Sciatic nerve (tissue), 2 donors: ENCODE results near the gene SEMA6C. TPM values are rescaled to one million over a fixed set of nuclear protein-coding genes. Genes with fewer than 3 reads are reported as not detected.
"Not testable (repeated sequence)": the region's sequence is repeated elsewhere in the genome, so short reads cannot be mapped to it uniquely, and the experiment has no call there.

Experiments
- ATAC-seq: fragments of 200-7000 bp; cut with Tn5 transposase; one replicate; pipeline ENCODE4 v1.9.1; 2020; ENCODE audit warnings: mild to moderate bottlenecking, moderate library complexity
- DNase-seq: peaks from one replicate; pipeline ENCODE4 v3.0.0-alpha.2; 2020; ENCODE audit warnings: low spot score
- intact Hi-C: fragments of 100-400 bp; cut with DNase I; formaldehyde crosslinking; loops from one replicate; pipeline ENCODE4 v1.14.2; 2022
- total RNA-seq: library from RNA; stranded (reverse); fragmentation: NEBNext Ultra II Directional; extraction: Animal tissue kit (Norgen Biotek cat#: 25700); gene quantifications from one replicate; pipeline ENCODE4 v1.2.1, GENCODE V29; 2021
- donor health status: DM: no; HTN: no; CAD: no.
- donor health status: DM: no; HTN: no; CAD: no.

SEMA6C gene
- total RNA-seq, 1 donor from 2014 or later, result 33.5 TPM

- intact Hi-C loops, result no loop called here
- DNase-seq, result no peak
- no peak for ATAC-seq
Measured at GRCh38 chr1:151134396-151134795, 12.0 kb downstream of the SEMA6C start.

GRCh38 chr1:151133018-151133806, 13.2 kb downstream of the SEMA6C start:
- DNase-seq, result no peak
- intact Hi-C loops, result no loop called here
- ATAC-seq, result no peak

GRCh38 chr1:151132335-151133017, 14.0 kb downstream of the SEMA6C start:
- ATAC-seq, result peak; percentile 13

DNA sequence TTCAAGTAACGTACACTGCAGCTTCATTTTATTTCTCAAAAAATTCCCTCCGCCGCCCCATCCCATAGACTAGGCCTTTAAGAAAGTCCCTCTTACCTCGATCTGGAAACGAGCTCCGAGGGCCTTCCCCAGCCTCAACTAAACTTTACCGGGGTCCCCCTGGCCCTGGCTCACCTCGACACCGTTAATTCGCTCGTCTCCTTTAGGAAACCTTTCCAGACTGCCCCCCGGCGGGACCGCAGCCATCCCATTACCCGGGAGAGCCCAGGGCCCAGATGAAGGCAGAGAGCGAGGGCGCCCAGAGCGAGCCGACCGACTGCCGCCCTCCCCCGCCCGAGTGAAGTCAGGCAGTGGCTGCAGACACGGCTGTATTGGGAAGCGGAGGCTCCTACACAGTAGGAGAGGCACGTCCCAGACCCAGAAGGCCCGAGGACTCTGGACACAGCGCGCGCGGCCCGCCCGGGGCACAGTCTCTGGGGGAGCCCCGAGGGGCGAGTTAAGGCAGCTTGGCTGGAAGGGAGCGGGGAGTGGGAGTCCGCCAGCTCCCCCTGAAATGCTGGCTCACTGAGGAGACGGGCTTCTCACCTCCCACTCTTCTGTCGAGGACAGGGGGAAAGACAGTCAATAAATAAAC, 14.6 kb downstream of the SEMA6C start:
- ATAC-seq, result peak; percentile 70
- DNase-seq, result peak; percentile 67
- intact Hi-C loops, result no loop called here

More at GRCh38 chr1:151132335-151133017, 14.0 kb downstream of the SEMA6C start:
- no peak for DNase-seq
- intact Hi-C loops, result no loop called here

GRCh38 chr1:151130987-151131586, 15.3 kb downstream of the SEMA6C start:
- ATAC-seq (peak; percentile 97), DNase-seq (peak; percentile 90)
- intact Hi-C loops, result no loop called here

GRCh38 chr1:151128800-151129199, 17.6 kb downstream of the SEMA6C start:
- intact Hi-C loops, result no loop called here
- no peak for DNase-seq
- ATAC-seq, result no peak

DNA sequence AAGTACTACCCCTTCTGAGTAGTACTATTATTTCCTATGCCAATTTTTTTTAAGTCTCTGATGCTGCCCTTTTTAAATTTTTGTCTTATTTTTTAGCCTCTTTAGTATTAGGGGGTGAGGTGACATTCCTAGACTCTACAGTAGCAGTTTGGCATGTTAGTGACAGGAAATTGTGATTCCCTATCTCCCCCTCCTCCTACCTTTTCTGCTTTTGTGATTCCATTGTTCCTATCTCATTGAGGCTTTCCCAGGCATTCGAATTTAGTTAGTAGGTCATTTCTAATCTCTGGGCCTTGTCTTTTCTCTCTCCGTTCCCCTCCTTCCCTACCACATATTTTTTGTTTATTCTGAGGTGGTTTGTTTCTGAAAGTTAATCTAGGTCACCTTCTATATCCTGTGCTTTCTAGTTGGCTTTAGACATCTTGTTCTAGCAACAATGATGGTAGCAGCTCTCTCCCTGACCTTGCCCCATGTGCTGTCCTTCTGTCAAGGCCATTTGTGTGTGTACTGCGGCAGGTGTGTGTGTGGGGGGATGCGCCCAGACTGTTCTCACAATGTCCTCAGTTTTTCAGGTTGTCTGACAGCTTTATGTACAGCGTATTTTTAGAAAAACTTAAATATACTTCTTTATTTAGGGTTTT, 21.5 kb downstream of the SEMA6C start:
- intact Hi-C loops, result no loop called here
- DNase-seq (no peak), ATAC-seq (no peak)

DNA sequence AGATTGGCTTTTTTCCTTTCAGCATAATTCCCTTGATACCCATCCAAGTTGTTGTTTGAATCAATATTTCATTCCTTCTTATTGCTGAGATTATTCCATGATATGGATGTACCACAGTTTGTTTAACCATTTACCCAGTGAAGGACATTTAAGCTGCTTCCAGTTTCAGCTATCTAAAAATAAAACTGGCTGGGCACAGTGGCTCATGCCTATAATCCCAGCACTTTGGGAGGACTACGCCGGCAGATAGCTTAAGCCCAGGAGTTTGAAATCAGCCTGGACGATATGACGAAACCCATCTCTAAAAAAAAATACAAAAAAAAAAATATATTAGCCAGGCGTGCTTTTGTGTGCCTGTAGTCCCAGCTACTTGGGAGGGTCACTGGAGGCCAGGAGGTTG, 32.6 kb downstream of the SEMA6C start:
- ATAC-seq (no peak), DNase-seq (no peak)
- intact Hi-C loops, result no loop called here

DNA sequence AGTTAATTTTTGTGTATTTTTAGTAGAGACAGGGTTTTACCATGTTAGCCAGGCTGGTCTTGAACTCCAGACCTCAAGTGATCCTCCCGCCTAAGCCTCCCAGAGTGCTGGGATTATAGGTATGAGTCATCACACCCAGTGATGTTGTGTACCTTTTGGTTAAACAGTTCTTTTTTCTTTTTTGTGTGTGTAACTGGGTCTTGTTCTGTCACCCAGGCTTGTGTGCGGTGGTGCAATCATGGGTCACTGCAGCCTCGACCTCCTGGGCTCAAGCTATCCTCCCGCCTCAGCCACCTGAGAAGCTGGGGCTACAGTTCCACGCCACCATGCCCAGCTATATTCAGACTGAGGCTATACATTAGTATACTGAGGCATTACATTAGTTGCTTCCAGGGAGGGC, 38.1 kb downstream of the SEMA6C start:
- intact Hi-C loops, result no loop called here
- no peak for DNase-seq

DNA sequence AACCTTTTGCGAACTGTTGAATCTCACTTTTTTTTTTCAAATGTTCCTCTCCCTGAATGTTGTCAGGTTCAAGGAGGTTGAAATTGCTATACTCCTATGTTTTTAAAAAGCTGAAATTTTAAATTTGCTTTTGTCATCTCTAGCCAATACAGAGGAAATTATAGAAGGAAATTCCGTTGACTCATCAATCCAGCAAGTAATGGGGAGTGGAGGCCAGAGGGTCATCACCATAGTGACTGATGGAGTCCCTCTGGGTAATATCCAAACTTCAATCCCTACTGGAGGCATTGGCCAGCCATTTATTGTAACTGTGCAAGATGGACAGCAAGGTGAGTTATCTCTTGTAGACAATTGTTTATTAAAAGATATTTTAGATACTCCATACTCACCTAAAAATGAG, 39.5 kb downstream of the SEMA6C start:
- ATAC-seq (peak; percentile 65), DNase-seq (no peak)
- intact Hi-C loops, result no loop called here

More for the DNA sequence above, 38.1 kb downstream of the SEMA6C start:
- no peak for ATAC-seq

DNA sequence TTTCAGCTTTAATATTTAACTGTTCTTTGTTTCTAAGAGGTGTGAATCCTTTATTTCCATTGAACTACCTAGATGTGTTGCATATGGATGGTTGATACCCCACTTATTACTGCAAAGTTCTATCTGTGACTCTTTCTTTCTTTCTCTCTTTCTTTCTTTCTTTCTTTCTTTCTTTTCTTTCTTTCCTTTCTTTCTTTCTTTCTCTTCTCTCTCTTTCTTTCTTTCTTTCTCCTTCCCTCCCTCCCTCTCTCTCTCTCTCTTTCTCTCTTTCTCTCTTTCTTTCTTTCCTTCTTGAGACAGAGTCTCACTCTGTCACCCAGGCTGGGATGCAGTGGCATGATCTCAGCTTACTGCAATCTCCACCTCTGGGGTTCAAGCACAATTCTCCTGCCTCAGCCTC, 41.8 kb downstream of the SEMA6C start:
- ATAC-seq (no peak), DNase-seq (no peak)
- intact Hi-C loops, result no loop called here

DNA sequence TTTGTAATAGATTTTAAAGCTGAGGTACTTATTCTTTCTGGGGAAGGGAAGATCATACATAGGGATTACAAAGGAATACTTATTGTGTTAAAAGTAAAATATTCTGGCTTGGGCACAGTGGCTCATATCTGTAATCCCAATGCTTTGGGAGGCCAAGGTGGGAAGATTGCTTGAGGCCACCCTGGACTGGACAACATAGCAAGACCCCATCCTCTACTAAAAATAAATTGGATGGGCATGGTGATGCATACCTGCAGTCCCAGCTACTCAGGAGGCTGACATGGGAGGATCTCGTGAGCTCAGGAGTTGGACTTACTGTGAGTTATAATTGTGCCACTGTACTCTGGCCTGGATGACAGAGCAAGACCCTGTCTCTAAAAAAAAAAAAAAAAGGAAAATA, 48.3 kb downstream of the SEMA6C start:
- DNase-seq, result peak; percentile 1
- intact Hi-C loops, result no loop called here

GRCh38 chr1:151097426-151097825, 49.0 kb downstream of the SEMA6C start:
- ATAC-seq, intact Hi-C loops: not testable (repeated sequence)
- peak; percentile 28 for DNase-seq

More for the DNA sequence above, 48.3 kb downstream of the SEMA6C start:
- no peak for ATAC-seq

DNA sequence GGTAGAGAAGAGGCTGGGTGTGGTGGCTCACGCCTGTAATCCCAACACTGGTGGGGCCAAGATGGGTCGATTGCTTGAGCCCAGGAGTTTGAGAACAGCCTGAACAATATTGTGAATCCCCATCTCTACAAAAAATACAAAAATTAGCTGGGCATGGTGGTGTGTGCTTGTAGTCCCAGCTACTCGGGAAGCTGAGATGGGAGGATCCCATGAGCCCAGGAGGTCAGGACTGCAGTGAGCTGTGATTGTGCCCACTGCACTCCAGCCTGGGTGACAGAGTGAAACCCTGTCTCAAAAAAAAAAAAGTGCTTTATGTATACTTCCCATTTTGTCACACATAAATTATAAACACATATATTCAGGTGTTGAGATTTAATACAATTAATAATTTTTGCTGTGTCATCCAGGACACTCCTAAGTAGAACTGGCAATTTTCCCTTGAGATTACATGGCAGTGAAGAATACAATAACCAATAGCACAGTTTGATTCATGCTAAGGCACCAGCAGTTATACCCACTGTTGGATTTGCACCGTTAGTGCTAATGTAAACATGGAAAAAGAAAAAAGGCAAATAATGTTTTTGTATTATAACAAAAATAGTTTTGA, 60.4 kb downstream of the SEMA6C start:
- intact Hi-C loops, result no loop called here
- no peak for ATAC-seq
- DNase-seq, result peak; percentile 13

Other genes with a start within 250 kb of the SEMA6C start
- 52.0 TPM for gene SETDB1, start 220.3 kb downstream of the SEMA6C start, total RNA-seq
- gene CERS2, start 171.8 kb downstream of the SEMA6C start, total RNA-seq, result 215 TPM
- 5.6 TPM for gene ANXA9, start 164.3 kb downstream of the SEMA6C start, total RNA-seq
- 50.5 TPM for gene MINDY1, start 139.7 kb downstream of the SEMA6C start, total RNA-seq
- 22.6 TPM for gene PRUNE1, start 138.2 kb downstream of the SEMA6C start, total RNA-seq
- 0.22 TPM for gene BNIPL, start 110.0 kb downstream of the SEMA6C start, total RNA-seq
- 5.6 TPM for gene C1orf56, start 98.9 kb downstream of the SEMA6C start, total RNA-seq
- 106 TPM for gene CDC42SE1, start 87.0 kb downstream of the SEMA6C start, total RNA-seq
- gene MLLT11, start 86.2 kb downstream of the SEMA6C start, total RNA-seq, result 2.5 TPM
- 31.7 TPM for gene GABPB2, start 75.9 kb downstream of the SEMA6C start, total RNA-seq
- 3.9 TPM for gene TNFAIP8L2, start 10.0 kb upstream of the SEMA6C start, total RNA-seq
- 10.6 TPM for gene LYSMD1, start 19.3 kb upstream of the SEMA6C start, total RNA-seq
- 25.9 TPM for gene SCNM1, start 19.5 kb upstream of the SEMA6C start, total RNA-seq
- 0.76 TPM for gene TMOD4, start 29.4 kb upstream of the SEMA6C start, total RNA-seq
- gene VPS72, start 43.6 kb upstream of the SEMA6C start, total RNA-seq, result 42.6 TPM
- gene PIP5K1A, start 51.9 kb upstream of the SEMA6C start, total RNA-seq, result 65.0 TPM
- gene PSMD4, start 108.1 kb upstream of the SEMA6C start, total RNA-seq, result 119 TPM
- gene ZNF687, start 135.7 kb upstream of the SEMA6C start, total RNA-seq, result 18.8 TPM
- gene PI4KB, start 180.8 kb upstream of the SEMA6C start, total RNA-seq, result 71.4 TPM
- gene RFX5, start 200.6 kb upstream of the SEMA6C start, total RNA-seq, result 30.9 TPM
- gene SELENBP1, start 226.1 kb upstream of the SEMA6C start, total RNA-seq, result 71.9 TPM